ENCODE data around the gene CPEB3. TPM values are rescaled to one million over a fixed set of nuclear protein-coding genes. Genes with fewer than 3 reads are reported as not detected.

Gene CPEB3
- polyA plus RNA-seq, 2 of the 4 experiments (the other 2 are of a cell fraction): 0.37 to 0.41 TPM

GRCh38 chr10:92103376-92104090, 187.3 kb downstream of the CPEB3 start (continued):
- TF ChIP-seq ZFP36 (IDR thresholded peaks at IDR 0.05; ENCODE audit: borderline replicate concordance, partially characterized antibody) (no peak), ATOH8 (CRISPR knock-in tag; IDR thresholded peaks at IDR 0.05; ENCODE audit: low read depth) (no peak)

GRCh38 chr10:92102601-92103213, 188.2 kb downstream of the CPEB3 start:
- ATAC-seq (no peak; a peak in 1 of 6 replicates), DNase-seq (ENCODE audit: low read depth in 1 of 2, low spot score in 1 of 2) (no peak), FAIRE-seq (no peak)
- Histone ChIP-seq H3K4me2 (no peak overlapping the region), H3K9me3 (no peaks in the 10 kb centered on the region), H3K4me3 (no peak overlapping the region), H3K27ac (no peak overlapping the region), H3K4me1 (peaks cover 22% of the 10 kb centered on the region)
- CTCF ChIA-PET: interaction anchor here (0.9 to 4.9 kb wide), 5 partner anchors 10 to 332 kb away, joined by 3 to 25 read pairs (median 5); partner anchors contain the start of genes CPEB3 and MARCHF5
- POLR2A ChIA-PET: no interaction called here
- WGBS (ENCODE audit: missing lambda C conversion rate): 78% methylated on average over 4 of the region's 4 CpGs
- no peak for TF ChIP-seq JUN (IDR thresholded peaks at IDR 0.05)
- TF ChIP-seq MAX (IDR thresholded peaks at IDR 0.05): no peak
- TF ChIP-seq TFCP2L1 (CRISPR knock-in tag; IDR thresholded peaks at IDR 0.05): no peak
- TF ChIP-seq RARB (CRISPR knock-in tag; IDR thresholded peaks at IDR 0.05): no peak
- no peak for TF ChIP-seq MAFK (IDR thresholded peaks at IDR 0.05; ENCODE audit: partially characterized antibody)
- no peak for TF ChIP-seq ZC3H11A (IDR thresholded peaks at IDR 0.05)
- no peak for TF ChIP-seq SREBF2 (IDR thresholded peaks at IDR 0.05)
- no peak for TF ChIP-seq HES2 (IDR thresholded peaks at IDR 0.05)
- TF ChIP-seq RFX5 (IDR thresholded peaks at IDR 0.05): no peak
- TF ChIP-seq ATOH8 (CRISPR knock-in tag; IDR thresholded peaks at IDR 0.05; ENCODE audit: low read depth): no peak
- TF ChIP-seq BHLHE40 (IDR thresholded peaks at IDR 0.05; ENCODE audit: low read depth, low read length): no peak

- 85% methylated on average over 2 of the region's 2 CpGs for WGBS (ENCODE audit: missing lambda C conversion rate)
- DNase-seq (ENCODE audit: low read depth in 1 of 2, low spot score in 1 of 2) (no peak), FAIRE-seq (no peak), ATAC-seq (no peak)
- Histone ChIP-seq H3K4me1 (no peaks in the 10 kb centered on the region), H3K4me2 (no peak overlapping the region), H3K9me3 (no peaks in the 10 kb centered on the region), H3K4me3 (no peak overlapping the region), H3K27ac (no peak overlapping the region)
- ChIA-PET CTCF (interaction anchor here (0.9 to 1.4 kb wide), 2 partner anchors 86 to 196 kb away, joined by 3 to 6 read pairs; partner anchors contain the start of genes CPEB3 and MARCHF5), POLR2A (no interaction called here)
- TF ChIP-seq HOXB5 (CRISPR knock-in tag; IDR thresholded peaks at IDR 0.05): no peak
These were observed 195.9 kb downstream of the CPEB3 start for GRCh38 chr10:92094960-92095359.

DNA sequence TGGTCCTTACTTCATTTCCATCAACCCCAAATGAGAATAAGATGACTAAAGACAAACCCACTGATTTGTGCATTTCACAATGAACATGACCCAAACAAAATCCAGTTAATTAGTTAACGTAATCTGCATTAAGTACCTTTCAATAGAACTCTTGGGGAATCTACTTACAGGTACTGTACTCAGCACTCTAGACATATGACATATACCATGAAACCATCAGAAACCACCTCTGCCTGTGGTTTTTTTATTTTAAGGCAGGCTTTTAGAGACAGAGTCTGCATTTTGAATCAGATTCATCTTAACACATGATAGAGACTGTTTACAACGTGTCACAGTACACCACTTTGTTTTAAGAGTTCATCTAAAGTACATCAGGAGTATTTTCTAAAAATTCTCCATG, 198.9 kb downstream of the CPEB3 start:
- FAIRE-seq: no peak
- no peak for TF ChIP-seq RCOR1 (IDR thresholded peaks at IDR 0.05; ENCODE audit: low read depth, low read length)
- TF ChIP-seq EHMT2 (IDR thresholded peaks at IDR 0.05; ENCODE audit: low read depth): no peak
- TF ChIP-seq CEBPB (IDR thresholded peaks at IDR 0.05): no peak
- no peak for TF ChIP-seq CBX2 (IDR thresholded peaks at IDR 0.05; ENCODE audit: borderline replicate concordance, low read depth)
- TF ChIP-seq CHD2 (IDR thresholded peaks at IDR 0.05; ENCODE audit: low read length, partially characterized antibody): no peak
- no peak for TF ChIP-seq RNF2 (IDR thresholded peaks at IDR 0.05; ENCODE audit: borderline replicate concordance, low read depth)
- no peak for TF ChIP-seq HOXA7 (CRISPR knock-in tag; IDR thresholded peaks at IDR 0.05)
- no peak for TF ChIP-seq TFCP2L1 (CRISPR knock-in tag; IDR thresholded peaks at IDR 0.05)
- no peak for TF ChIP-seq HDAC2 (IDR thresholded peaks at IDR 0.05)
- TF ChIP-seq HOXB13 (CRISPR knock-in tag; IDR thresholded peaks at IDR 0.05; ENCODE audit: low read depth): no peak
- TF ChIP-seq PHF8 (IDR thresholded peaks at IDR 0.05; ENCODE audit: borderline replicate concordance, low read depth): no peak
- no peak for TF ChIP-seq HEYL (CRISPR knock-in tag; IDR thresholded peaks at IDR 0.05)
- TF ChIP-seq RAD21 (conservative IDR thresholded peaks at IDR 0.05 in 1 of 2, IDR thresholded peaks at IDR 0.05 in 1 of 2): no peak
- no peak for ATAC-seq
- WGBS (ENCODE audit: missing lambda C conversion rate): 45% methylated on average over 2 of the region's 2 CpGs
- no peak overlapping the region for H3K4me2 ChIP-seq
- ChIA-PET POLR2A (no interaction called here), CTCF (interaction anchor here (1.1 to 2.2 kb wide), 2 partner anchors 199 to 342 kb away, joined by 3 to 8 read pairs; partner anchors contain the start of genes CPEB3 and MARCHF5)
- peaks cover 4% of the 10 kb centered on the region; the same call in 1 of the 3 replicates for H3K4me1 ChIP-seq
- DNase-seq (ENCODE audit: low read depth in 1 of 2, low spot score in 1 of 2): no peak
- no peak overlapping the region for H3K27ac ChIP-seq
- H3K4me3 ChIP-seq: no peak overlapping the region
- no peaks in the 10 kb centered on the region for H3K9me3 ChIP-seq
